Type B pancreatic cell (in vitro differentiated cells): ENCODE measurements around the gene PIGN. TPM values are rescaled to one million over a fixed set of nuclear protein-coding genes. Genes with fewer than 3 reads are reported as not detected.
A peak's percentile ranks its signal among the peaks of the same experiment; 100 is the strongest.

Experiments
- DNase-seq: peaks from one replicate; pipeline ENCODE4 v3.0.0; 2021; ENCODE audit warnings: mixed read lengths; ENCODE audit not compliant: unreplicated experiment; ENCODE audit errors: extremely low spot score
- H3K27ac Mint-ChIP-seq: 2 replicates; pipeline ENCODE4 v1.8.0; 2021; ENCODE audit warnings: mild to moderate bottlenecking, mixed read lengths
- H3K27me3 Mint-ChIP-seq: 2 replicates; pipeline ENCODE4 v1.8.0; 2021; ENCODE audit warnings: mixed read lengths
- H3K36me3 Mint-ChIP-seq: 2 replicates; pipeline ENCODE4 v1.8.0; 2021; ENCODE audit warnings: mixed read lengths
- H3K4me1 Mint-ChIP-seq: one replicate; pipeline ENCODE4 v1.8.0; 2021; ENCODE audit warnings: mixed read lengths; ENCODE audit not compliant: unreplicated experiment
- H3K4me3 Mint-ChIP-seq: 2 replicates; pipeline ENCODE4 v1.8.0; 2021; ENCODE audit warnings: mild to moderate bottlenecking, mixed read lengths
- H3K9me3 Mint-ChIP-seq: 2 replicates; pipeline ENCODE4 v1.8.0; 2021; ENCODE audit warnings: mixed read lengths
- CTCF ChIP-seq: fragments of 200-600 bp; sonication (generic); conservative IDR thresholded peaks from 2 replicates; pipeline ENCODE4 v1.5.0; 2021; ENCODE audit warnings: antibody characterized with exemption, mild to moderate bottlenecking
- total RNA-seq: library from RNA; stranded (reverse); gene quantifications from 2 replicates; pipeline ENCODE4 v1.2.1, GENCODE V29; 2021; ENCODE audit warnings: low replicate concordance

The PIGN gene
- total RNA-seq, 1 donor from 2014 or later: 33.8 TPM

- H3K9me3 Mint-ChIP-seq: no peaks in the 10 kb centered on the region
- H3K4me1 Mint-ChIP-seq: no peaks in the 10 kb centered on the region
- H3K27me3 Mint-ChIP-seq: no peaks in the 10 kb centered on the region
- peaks cover 5% of the 10 kb centered on the region for H3K36me3 Mint-ChIP-seq
- DNase-seq: no peak
- no peak for TF ChIP-seq CTCF
- no peak overlapping the region for H3K27ac Mint-ChIP-seq
- H3K4me3 Mint-ChIP-seq: no peak overlapping the region
These were observed 35.6 kb downstream of the PIGN start for GRCh38 chr18:62151068-62151771.

- DNase-seq: no peak
- no peaks in the 10 kb centered on the region for H3K9me3 Mint-ChIP-seq
- no peaks in the 10 kb centered on the region for H3K4me1 Mint-ChIP-seq
- no peak overlapping the region for H3K27ac Mint-ChIP-seq
- no peak overlapping the region for H3K4me3 Mint-ChIP-seq
- H3K27me3 Mint-ChIP-seq: no peaks in the 10 kb centered on the region
- H3K36me3 Mint-ChIP-seq: peaks cover 4% of the 10 kb centered on the region
- TF ChIP-seq CTCF: no peak
These were observed 42.5 kb downstream of the PIGN start for GRCh38 chr18:62144338-62144737.

GRCh38 chr18:62140259-62140658, 46.6 kb downstream of the PIGN start:
- no peak overlapping the region for H3K27ac Mint-ChIP-seq
- TF ChIP-seq CTCF: no peak
- no peaks in the 10 kb centered on the region for H3K4me1 Mint-ChIP-seq
- H3K27me3 Mint-ChIP-seq: no peaks in the 10 kb centered on the region
- H3K9me3 Mint-ChIP-seq: no peaks in the 10 kb centered on the region
- H3K36me3 Mint-ChIP-seq: peaks cover 15% of the 10 kb centered on the region
- no peak for DNase-seq
- H3K4me3 Mint-ChIP-seq: no peak overlapping the region

DNA sequence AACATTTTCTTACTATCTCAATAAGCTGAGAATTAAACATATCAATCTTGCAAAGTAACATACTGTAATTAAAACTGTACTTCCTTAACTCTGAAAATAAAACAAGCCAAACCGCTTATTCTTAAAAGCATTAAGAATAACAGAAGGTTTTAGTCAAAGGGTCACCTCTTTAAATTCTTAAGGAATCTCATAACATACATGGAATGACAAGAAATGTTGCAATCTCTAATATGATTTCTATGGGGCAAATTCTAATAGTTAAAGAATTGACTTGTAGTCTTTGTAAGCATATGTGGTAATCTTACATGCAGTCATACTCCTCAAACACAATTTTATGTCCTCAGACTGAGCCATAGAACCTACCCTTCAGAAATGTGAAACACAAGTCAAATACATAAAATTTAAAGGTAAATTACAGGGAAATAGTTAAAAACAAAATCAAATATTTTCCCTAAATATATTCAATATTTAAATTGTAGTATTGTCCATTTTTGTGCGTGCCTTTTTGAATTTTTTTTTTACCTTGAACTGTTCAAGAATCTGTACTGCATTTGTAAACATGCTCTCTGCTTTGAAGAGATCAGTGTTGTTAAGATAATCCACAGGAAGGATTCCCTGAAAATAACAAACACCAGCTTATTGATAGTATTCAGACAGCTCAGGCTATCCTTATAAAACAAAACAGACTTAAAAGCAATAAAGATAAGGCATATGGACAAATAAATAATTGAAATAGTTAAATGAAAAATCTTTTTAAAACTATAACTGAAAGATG, 48.2 kb downstream of the PIGN start:
- Mint-ChIP-seq H3K4me1 (peaks cover 4% of the 10 kb centered on the region), H3K9me3 (no peaks in the 10 kb centered on the region), H3K4me3 (no peak overlapping the region), H3K27me3 (no peaks in the 10 kb centered on the region), H3K36me3 (peaks cover 14% of the 10 kb centered on the region), H3K27ac (no peak overlapping the region)
- no peak for DNase-seq
- no peak for TF ChIP-seq CTCF

DNA sequence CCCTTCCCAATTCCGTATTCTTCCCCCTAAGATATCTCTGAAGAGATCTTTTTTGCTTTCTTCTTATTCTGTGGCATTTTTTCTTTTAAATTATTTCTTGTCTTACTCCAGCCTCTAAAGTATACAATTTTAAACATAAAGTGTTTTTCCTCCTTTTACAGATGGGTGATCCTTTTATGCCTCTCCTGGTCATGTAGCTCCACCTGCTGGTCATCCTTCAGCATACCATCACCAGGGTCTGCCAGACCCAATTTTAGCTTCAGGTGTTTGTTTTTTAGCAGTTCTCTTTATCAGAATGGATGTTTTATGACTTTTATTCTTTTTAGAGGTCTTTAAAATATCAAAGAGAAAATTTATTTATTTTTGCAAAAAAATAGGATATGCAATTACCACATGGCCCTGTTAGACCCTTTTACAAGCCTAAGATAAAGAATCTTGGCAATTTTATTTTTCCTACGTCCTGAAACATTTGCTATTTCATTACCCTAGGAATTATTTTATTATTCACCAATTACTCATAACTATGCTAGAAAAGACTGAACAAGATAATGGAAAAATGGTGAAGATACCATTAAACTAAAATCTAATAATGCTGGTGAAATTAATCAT, 55.5 kb downstream of the PIGN start:
- H3K4me1 Mint-ChIP-seq: peaks cover 12% of the 10 kb centered on the region
- no peak overlapping the region for H3K27ac Mint-ChIP-seq
- H3K4me3 Mint-ChIP-seq: no peak overlapping the region
- DNase-seq: no peak
- peaks cover 10% of the 10 kb centered on the region for H3K36me3 Mint-ChIP-seq
- no peaks in the 10 kb centered on the region for H3K27me3 Mint-ChIP-seq
- no peaks in the 10 kb centered on the region for H3K9me3 Mint-ChIP-seq
- peak; percentile 99 for TF ChIP-seq CTCF
